GM19099 (cell line): ENCODE measurements around the gene TMEM38A.

ENCODE experiments used
- POLR2A ChIP-seq: IDR thresholded peaks from 3 replicates; pipeline ENCODE4 v1.6.1; 2011; ENCODE audit warnings: low read depth; ENCODE audit not compliant: insufficient read length; ENCODE audit errors: extremely low read depth

TMEM38A gene

GRCh38 chr19:16698914-16699313 is 38.0 kb downstream of the TMEM38A start:
- TF ChIP-seq POLR2A = no peak

- TF ChIP-seq POLR2A = no peak
These were observed 41.2 kb downstream of the TMEM38A start for GRCh38 chr19:16702123-16702522.

- no peak for TF ChIP-seq POLR2A
These were observed 42.7 kb downstream of the TMEM38A start for GRCh38 chr19:16703677-16704076.

- no peak for TF ChIP-seq POLR2A
These were observed 53.9 kb downstream of the TMEM38A start for GRCh38 chr19:16714702-16715287.

GRCh38 chr19:16715611-16716010 is 54.7 kb downstream of the TMEM38A start:
- no peak for TF ChIP-seq POLR2A

GRCh38 chr19:16721051-16721450 is 60.1 kb downstream of the TMEM38A start:
- TF ChIP-seq POLR2A = no peak

- TF ChIP-seq POLR2A = no peak
These were observed 61.7 kb downstream of the TMEM38A start for GRCh38 chr19:16722591-16722990.

GRCh38 chr19:16726916-16727315 is 66.0 kb downstream of the TMEM38A start:
- no peak for TF ChIP-seq POLR2A

- TF ChIP-seq POLR2A = no peak
These were observed 75.8 kb downstream of the TMEM38A start for GRCh38 chr19:16736709-16737108.

GRCh38 chr19:16737911-16738310 is 77.0 kb downstream of the TMEM38A start:
- TF ChIP-seq POLR2A = no peak

GRCh38 chr19:16739546-16739945 is 78.6 kb downstream of the TMEM38A start:
- TF ChIP-seq POLR2A = no peak
